H9 (cell line): ENCODE data around the gene SH3BP5. TPM values are rescaled to one million over a fixed set of nuclear protein-coding genes. Genes with fewer than 3 reads are reported as not detected.

Source experiments
- DNase-seq: peaks from one replicate; pipeline ENCODE4 v3.0.0-alpha.2; 2017
- H2AFZ ChIP-seq: one replicate; pipeline ENCODE4 v1.6.1; 2013; ENCODE audit warnings: mild to moderate bottlenecking, low read length, control low read depth, moderate library complexity
- H2AK5ac ChIP-seq: 2 replicates; pipeline ENCODE4 v1.6.1; 2013; ENCODE audit warnings: low read length, control low read depth, mixed read lengths; ENCODE audit not compliant: insufficient read length
- H2BK120ac ChIP-seq: one replicate; pipeline ENCODE4 v1.6.1; 2013; ENCODE audit warnings: low read depth, mild to moderate bottlenecking, low read length, control low read depth, inconsistent platforms; ENCODE audit not compliant: poor library complexity, severe bottlenecking
- H2BK12ac ChIP-seq: 2 replicates; pipeline ENCODE4 v1.6.1; 2013; ENCODE audit warnings: low read length, control low read depth, mixed read lengths, low read depth; ENCODE audit not compliant: insufficient read length
- H2BK15ac ChIP-seq: 2 replicates; pipeline ENCODE4 v1.6.1; 2013; ENCODE audit warnings: low read depth, low read length, control low read depth
- H2BK20ac ChIP-seq: one replicate; pipeline ENCODE4 v1.6.1; 2013; ENCODE audit warnings: low read depth, mild to moderate bottlenecking, low read length, control low read depth, inconsistent platforms; ENCODE audit not compliant: poor library complexity, severe bottlenecking
- H2BK5ac ChIP-seq: 2 replicates; pipeline ENCODE4 v1.6.1; 2013; ENCODE audit warnings: low read length, control low read depth, mixed read lengths; ENCODE audit not compliant: insufficient read length
- H3K14ac ChIP-seq: 2 replicates; pipeline ENCODE4 v1.6.1; 2013; ENCODE audit warnings: low read length, control low read depth; ENCODE audit not compliant: insufficient read depth
- H3K18ac ChIP-seq: 2 replicates; pipeline ENCODE4 v1.6.1; 2013; ENCODE audit warnings: low read depth, mild to moderate bottlenecking, mixed read lengths, low read length, control low read depth; ENCODE audit not compliant: insufficient read length
- H3K23ac ChIP-seq: 2 replicates; pipeline ENCODE4 v1.6.1; 2013; ENCODE audit warnings: low read length, control low read depth, mixed read lengths, low read depth; ENCODE audit not compliant: insufficient read length
- H3K23me2 ChIP-seq: 2 replicates; pipeline ENCODE4 v1.6.1; 2013; ENCODE audit warnings: low read depth, mild to moderate bottlenecking, mixed read lengths, low read length, control low read depth; ENCODE audit not compliant: insufficient read length, poor library complexity, severe bottlenecking
- H3K27ac ChIP-seq: 2 replicates; pipeline ENCODE4 v1.5.1; 2013; ENCODE audit warnings: low read length, control low read depth, mixed read lengths, low read depth; ENCODE audit not compliant: insufficient read length
- H3K27me3 ChIP-seq: 2 replicates; pipeline ENCODE4 v1.6.1; 2013; ENCODE audit warnings: low read length, control low read depth, inconsistent platforms; ENCODE audit not compliant: insufficient read depth
- H3K4ac ChIP-seq: 2 replicates; pipeline ENCODE4 v1.6.1; 2013; ENCODE audit warnings: low read depth, mild to moderate bottlenecking, control low read depth, inconsistent platforms, low read length, moderate library complexity
- H3K4me1 ChIP-seq: 2 replicates; pipeline ENCODE4 v1.6.1; 2013; ENCODE audit warnings: low read length, control low read depth, inconsistent platforms; ENCODE audit not compliant: insufficient read depth
- H3K4me2 ChIP-seq: 2 replicates; pipeline ENCODE4 v1.6.1; 2013; ENCODE audit warnings: low read length, control low read depth, mixed read lengths; ENCODE audit not compliant: insufficient read length, insufficient read depth
- H3K56ac ChIP-seq: 2 replicates; pipeline ENCODE4 v1.6.1; 2013; ENCODE audit warnings: low read depth, mild to moderate bottlenecking, mixed read lengths, low read length, control low read depth; ENCODE audit not compliant: insufficient read length
- H3K79me1 ChIP-seq: 2 replicates; pipeline ENCODE4 v1.6.1; 2013; ENCODE audit warnings: low read depth, mild to moderate bottlenecking, moderate library complexity, low read length, control low read depth, inconsistent platforms; ENCODE audit not compliant: insufficient read depth, poor library complexity, severe bottlenecking
- H3K79me2 ChIP-seq: 2 replicates; pipeline ENCODE4 v1.6.1; 2013; ENCODE audit warnings: low read length, control low read depth, inconsistent platforms; ENCODE audit not compliant: insufficient read depth
- H3K9ac ChIP-seq: 2 replicates; pipeline ENCODE4 v1.6.1; 2013; ENCODE audit warnings: low read length, control low read depth, mixed read lengths; ENCODE audit not compliant: insufficient read length; ENCODE audit errors: extremely low read depth
- H3K9me3 ChIP-seq: one replicate; pipeline ENCODE4 v1.6.1; 2013; ENCODE audit warnings: low read depth, low read length, inconsistent platforms; ENCODE audit not compliant: control insufficient read depth
- H3T11ph ChIP-seq: one replicate; pipeline ENCODE4 v1.6.1; 2013; ENCODE audit warnings: mild to moderate bottlenecking, low read length, control low read depth, inconsistent platforms
- H4K20me1 ChIP-seq: one replicate; pipeline ENCODE4 v1.6.1; 2013; ENCODE audit not compliant: control insufficient read depth, insufficient read length, insufficient read depth
- H4K5ac ChIP-seq: 2 replicates; pipeline ENCODE4 v1.6.1; 2013; ENCODE audit warnings: low read depth, mild to moderate bottlenecking, mixed read lengths, low read length, control low read depth; ENCODE audit not compliant: insufficient read length
- H4K8ac ChIP-seq: replicated peaks from 2 replicates; pipeline ENCODE4 v1.6.1; 2013; ENCODE audit warnings: low read length, control low read depth, mixed read lengths, low read depth; ENCODE audit not compliant: insufficient read length
- H4K91ac ChIP-seq: 2 replicates; pipeline ENCODE4 v1.6.1; 2013; ENCODE audit warnings: low read depth, mild to moderate bottlenecking, moderate library complexity, mixed read lengths, low read length, control low read depth; ENCODE audit not compliant: insufficient read length
- H3K27ac Mint-ChIP-seq, 3 experiments: 2 replicates in 2 of 3; 3 replicates in 1 of 3; pipeline ENCODE4 v1.8.0; 2020 to 2021; ENCODE audit warnings: mixed read lengths in 3 of 3, mild to moderate bottlenecking in 1 of 3, moderate library complexity in 1 of 3
- H3K27me3 Mint-ChIP-seq: 2 replicates; pipeline ENCODE4 v1.8.0; 2021; ENCODE audit warnings: low read depth, mild to moderate bottlenecking, moderate library complexity, mixed read lengths
- H3K36me3 Mint-ChIP-seq, 3 experiments: 2 replicates in 2 of 3; 3 replicates in 1 of 3; pipeline ENCODE4 v1.8.0; 2020 to 2021; ENCODE audit warnings: low read depth in 3 of 3, mixed read lengths in 3 of 3; ENCODE audit not compliant: insufficient read depth in 1 of 3
- H3K4me1 Mint-ChIP-seq, 2 experiments: 2 replicates each; pipeline ENCODE4 v1.8.0; 2020; ENCODE audit warnings: mixed read lengths in 2 of 2
- H3K4me3 Mint-ChIP-seq, 2 experiments: 2 replicates in 1 of 2; 3 replicates in 1 of 2; pipeline ENCODE4 v1.8.0; 2020 to 2021; ENCODE audit warnings: mild to moderate bottlenecking in 2 of 2, mixed read lengths in 2 of 2, moderate library complexity in 1 of 2
- H3K9me3 Mint-ChIP-seq, 2 experiments: 2 replicates in 1 of 2; 3 replicates in 1 of 2; pipeline ENCODE4 v1.8.0; 2020; ENCODE audit warnings: mild to moderate bottlenecking in 2 of 2, mixed read lengths in 2 of 2, moderate library complexity in 1 of 2
- CTCF ChIP-seq: fragments of 200-600 bp; sonication (generic); conservative IDR thresholded peaks from 3 replicates; pipeline ENCODE4 v1.8.0; 2021; ENCODE audit warnings: antibody characterized with exemption, mild to moderate bottlenecking
- WGBS: extraction: QIAGEN DNeasy Blood & Tissue Kit; methylation state at CpG from one replicate; pipeline ENCODE4 v1.1.7; 2013; ENCODE audit warnings: missing lambda C conversion rate, low lambda C conversion rate, mixed read lengths; ENCODE audit not compliant: insufficient read length; ENCODE audit errors: extremely low coverage; 5-methylcytosine and 5-hydroxymethylcytosine counted together
- total RNA-seq: library from RNA; stranded (reverse); gene quantifications from 2 replicates; pipeline ENCODE4 v1.2.1, GENCODE V29; 2021

SH3BP5 gene
- total RNA-seq, 1 experiment from 2014 or later = 6.8 TPM

GRCh38 chr3:15220056-15220455, 112.3 kb downstream of the SH3BP5 start:
- Histone ChIP-seq H4K20me1 (no peaks in the 10 kb centered on the region), H3K27ac (no peak overlapping the region), H3K27me3 (no peaks in the 10 kb centered on the region), H3K79me1 (no peaks in the 10 kb centered on the region), H4K8ac (no peak overlapping the region), H4K91ac (no peak overlapping the region), H2BK5ac (no peak overlapping the region), H3K56ac (no peak overlapping the region), H3K23ac (no peak overlapping the region), H3K4ac (no peak overlapping the region), H3T11ph (no peak overlapping the region), H3K9ac (no peak overlapping the region), H2BK15ac (no peak overlapping the region), H3K9me3 (no peaks in the 10 kb centered on the region), H3K23me2 (no peaks in the 10 kb centered on the region), H2BK20ac (no peak overlapping the region), H3K14ac (no peak overlapping the region), H2BK12ac (no peak overlapping the region), H3K18ac (no peak overlapping the region), H3K4me2 (no peak overlapping the region), H3K79me2 (no peaks in the 10 kb centered on the region), H2BK120ac (no peak overlapping the region), H3K4me1 (no peaks in the 10 kb centered on the region), H2AFZ (no peak overlapping the region), H2AK5ac (no peak overlapping the region), H4K5ac (no peak overlapping the region)
- DNase-seq = no peak
- Mint-ChIP-seq H3K9me3 (no peaks in the 10 kb centered on the region), H3K27me3 (no peaks in the 10 kb centered on the region), H3K4me1 (no peaks in the 10 kb centered on the region), H3K27ac (no peak overlapping the region; a peak in 1 of 7 replicates), H3K4me3 (no peak overlapping the region), H3K36me3 (peaks cover 6 to 69% (median 46%) of the 10 kb centered on the region in 3 experiments; a peak in 6 of 7 replicates)
- no CpG with 5 or more reads among the region's 8 CpGs for WGBS
- no peak for TF ChIP-seq CTCF
